Upper lobe of right lung (tissue), 1 donor: Measurements from ENCODE around the gene ACO2. TPM values are rescaled to one million over a fixed set of nuclear protein-coding genes. Genes with fewer than 3 reads are reported as not detected.
A peak's percentile ranks its signal among the peaks of the same experiment; 100 is the strongest.

Experiments used
- ATAC-seq: fragments of 200-7000 bp; cut with Tn5 transposase; one replicate; pipeline ENCODE4 v1.9.1; 2020; ENCODE audit warnings: mild to moderate bottlenecking, moderate library complexity
- DNase-seq: peaks from one replicate; pipeline ENCODE4 v3.0.0-alpha.2; 2020
- H3K27ac ChIP-seq: fragments of 200-600 bp; one replicate; pipeline ENCODE4 v1.8.0; 2022
- H3K27me3 ChIP-seq: fragments of 200-600 bp; one replicate; pipeline ENCODE4 v1.8.0; 2022; ENCODE audit warnings: mild to moderate bottlenecking
- H3K36me3 ChIP-seq: fragments of 200-600 bp; one replicate; pipeline ENCODE4 v1.8.0; 2022
- H3K4me1 ChIP-seq: fragments of 200-600 bp; one replicate; pipeline ENCODE4 v1.8.0; 2022
- H3K4me3 ChIP-seq: fragments of 200-600 bp; one replicate; pipeline ENCODE4 v1.8.0; 2022; ENCODE audit warnings: mild to moderate bottlenecking
- H3K9me3 ChIP-seq: fragments of 200-600 bp; one replicate; pipeline ENCODE4 v1.8.0; 2022
- intact Hi-C: fragments of 100-400 bp; cut with DNase I; formaldehyde crosslinking; loops from one replicate; pipeline ENCODE4 v1.11.0; 2022
- total RNA-seq: library from RNA; stranded (reverse); fragmentation: NEBNext Ultra II Directional; extraction: Animal tissue kit (Norgen Biotek cat#: 25700); gene quantifications from one replicate; pipeline ENCODE4 v1.2.1, GENCODE V29; 2021
- TF ChIP-seq, protein P1 (sequence below): fragments of 200-600 bp; IDR thresholded peaks from one replicate; pipeline ENCODE4 v1.8.0; 2022; ENCODE audit warnings: antibody characterized with exemption
- donor health status: DM: no; HTN: yes; CAD: no; lungs with severe emphysema.

The ACO2 gene
- total RNA-seq, 1 donor from 2014 or later, result 84.1 TPM

DNA sequence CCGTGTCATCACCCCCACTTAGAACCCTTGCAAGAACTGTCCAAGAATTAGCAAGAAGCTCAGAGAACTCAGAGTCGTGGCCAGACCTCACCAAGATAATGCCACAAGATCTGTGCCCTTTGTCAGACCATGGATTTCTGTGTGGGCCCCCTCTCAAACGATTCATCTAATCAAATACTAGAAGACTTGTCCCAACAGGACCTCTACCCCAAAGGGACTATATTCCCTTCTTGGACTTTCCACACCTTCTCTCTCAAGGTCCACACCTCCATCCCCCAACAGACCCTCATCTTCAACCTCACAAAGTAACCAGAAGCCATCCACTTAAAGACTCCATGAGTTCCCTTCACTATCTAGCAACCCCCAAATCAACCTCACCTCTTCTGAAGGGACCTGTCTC is 72.6 kb downstream of the ACO2 start:
- H3K4me3 ChIP-seq, result no peak overlapping the region
- ATAC-seq (no peak), DNase-seq (no peak)
- no peaks in the 10 kb centered on the region for H3K9me3 ChIP-seq
- TF ChIP-seq, protein P1, sequence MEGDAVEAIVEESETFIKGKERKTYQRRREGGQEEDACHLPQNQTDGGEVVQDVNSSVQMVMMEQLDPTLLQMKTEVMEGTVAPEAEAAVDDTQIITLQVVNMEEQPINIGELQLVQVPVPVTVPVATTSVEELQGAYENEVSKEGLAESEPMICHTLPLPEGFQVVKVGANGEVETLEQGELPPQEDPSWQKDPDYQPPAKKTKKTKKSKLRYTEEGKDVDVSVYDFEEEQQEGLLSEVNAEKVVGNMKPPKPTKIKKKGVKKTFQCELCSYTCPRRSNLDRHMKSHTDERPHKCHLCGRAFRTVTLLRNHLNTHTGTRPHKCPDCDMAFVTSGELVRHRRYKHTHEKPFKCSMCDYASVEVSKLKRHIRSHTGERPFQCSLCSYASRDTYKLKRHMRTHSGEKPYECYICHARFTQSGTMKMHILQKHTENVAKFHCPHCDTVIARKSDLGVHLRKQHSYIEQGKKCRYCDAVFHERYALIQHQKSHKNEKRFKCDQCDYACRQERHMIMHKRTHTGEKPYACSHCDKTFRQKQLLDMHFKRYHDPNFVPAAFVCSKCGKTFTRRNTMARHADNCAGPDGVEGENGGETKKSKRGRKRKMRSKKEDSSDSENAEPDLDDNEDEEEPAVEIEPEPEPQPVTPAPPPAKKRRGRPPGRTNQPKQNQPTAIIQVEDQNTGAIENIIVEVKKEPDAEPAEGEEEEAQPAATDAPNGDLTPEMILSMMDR, result no peak
- no peaks in the 10 kb centered on the region for H3K27me3 ChIP-seq
- H3K27ac ChIP-seq, result no peak overlapping the region
- H3K4me1 ChIP-seq, result peaks cover 26% of the 10 kb centered on the region
- H3K36me3 ChIP-seq, result peaks cover 12% of the 10 kb centered on the region
- intact Hi-C loops, result no loop called here

DNA sequence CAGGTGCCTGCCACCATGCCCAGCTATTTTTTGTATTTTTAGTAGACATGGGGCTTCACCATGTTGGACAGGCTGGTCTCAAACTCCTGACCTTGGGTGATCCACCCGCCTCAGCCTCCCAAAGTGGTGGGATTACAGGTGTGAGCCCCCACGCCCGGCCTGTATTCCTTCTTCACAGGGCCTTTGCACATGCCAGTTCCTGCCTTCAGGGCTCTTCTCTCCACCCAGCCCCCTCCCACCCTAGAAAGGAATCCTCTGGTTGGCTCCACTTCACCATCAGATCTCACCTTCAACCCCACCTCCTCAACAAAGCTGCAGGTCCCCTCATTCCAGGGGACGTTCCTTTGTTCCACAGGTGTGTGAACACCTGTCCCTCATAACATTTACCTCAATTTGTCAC is 73.3 kb downstream of the ACO2 start:
- ATAC-seq (no peak), DNase-seq (no peak)
- Histone ChIP-seq H3K4me3 (no peak overlapping the region), H3K27me3 (no peaks in the 10 kb centered on the region), H3K9me3 (no peaks in the 10 kb centered on the region), H3K4me1 (peaks cover 26% of the 10 kb centered on the region), H3K36me3 (peaks cover 12% of the 10 kb centered on the region), H3K27ac (no peak overlapping the region)
- intact Hi-C loops, result no loop called here
- TF ChIP-seq, protein P1, result no peak

DNA sequence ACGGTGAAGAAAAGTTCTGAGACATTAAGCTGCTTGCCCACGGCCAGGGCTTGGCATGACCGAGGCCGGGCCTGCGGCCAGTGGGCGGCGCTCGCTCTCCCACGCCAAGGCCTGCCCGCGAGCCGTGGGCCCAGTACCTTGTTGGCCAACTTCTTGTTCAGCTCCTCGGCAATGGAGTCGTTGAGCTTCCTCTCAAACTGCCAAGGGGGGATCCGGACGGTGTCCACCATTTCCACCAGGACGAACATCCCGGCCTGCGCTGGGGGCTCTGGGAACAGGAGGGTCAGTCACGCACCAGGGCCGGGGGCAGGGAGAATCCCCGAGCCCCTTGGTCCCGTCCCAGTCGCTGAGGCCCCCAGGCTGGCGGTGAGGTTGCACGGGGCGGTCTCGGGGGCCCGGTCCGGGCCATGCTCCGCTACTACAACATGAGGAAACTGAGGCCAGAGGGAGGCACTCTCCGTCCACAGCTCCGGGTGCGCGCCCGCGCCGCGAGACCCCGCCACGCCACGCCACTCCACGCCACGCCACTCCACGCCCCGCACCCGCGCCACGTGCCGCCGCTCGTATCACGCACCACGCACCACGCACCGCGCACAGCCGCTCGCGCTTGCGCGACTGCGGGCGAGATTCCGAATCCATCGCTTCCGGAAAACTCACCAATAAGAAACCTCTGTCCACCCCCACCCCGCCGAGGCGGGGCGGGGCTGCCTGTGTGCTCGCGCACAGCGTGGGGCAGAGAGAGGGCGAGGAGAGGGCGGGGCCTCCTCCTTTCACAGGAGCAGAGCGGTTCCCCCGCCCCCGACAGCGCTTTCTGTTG is 75.1 kb downstream of the ACO2 start, which contains the start of gene POLR3H:
POLR3H (minus strand) TSS at position 617 of the 817 bp plus-strand sequence; CDS start at position 248, 369 bp downstream.
- peaks cover 26% of the 10 kb centered on the region for H3K4me1 ChIP-seq
- ATAC-seq (peak; percentile 99), DNase-seq (peak; percentile 100)
- TF ChIP-seq, protein P1, result peak; percentile 66
- peaks cover 11% of the 10 kb centered on the region for H3K36me3 ChIP-seq
- H3K9me3 ChIP-seq, result no peaks in the 10 kb centered on the region
- H3K27ac ChIP-seq, result peak within 1 kb of the TSS; percentile 92
- H3K4me3 ChIP-seq, result peak within 1 kb of the TSS; percentile 73
- intact Hi-C loops, result no loop called here
- no peaks in the 10 kb centered on the region for H3K27me3 ChIP-seq

DNA sequence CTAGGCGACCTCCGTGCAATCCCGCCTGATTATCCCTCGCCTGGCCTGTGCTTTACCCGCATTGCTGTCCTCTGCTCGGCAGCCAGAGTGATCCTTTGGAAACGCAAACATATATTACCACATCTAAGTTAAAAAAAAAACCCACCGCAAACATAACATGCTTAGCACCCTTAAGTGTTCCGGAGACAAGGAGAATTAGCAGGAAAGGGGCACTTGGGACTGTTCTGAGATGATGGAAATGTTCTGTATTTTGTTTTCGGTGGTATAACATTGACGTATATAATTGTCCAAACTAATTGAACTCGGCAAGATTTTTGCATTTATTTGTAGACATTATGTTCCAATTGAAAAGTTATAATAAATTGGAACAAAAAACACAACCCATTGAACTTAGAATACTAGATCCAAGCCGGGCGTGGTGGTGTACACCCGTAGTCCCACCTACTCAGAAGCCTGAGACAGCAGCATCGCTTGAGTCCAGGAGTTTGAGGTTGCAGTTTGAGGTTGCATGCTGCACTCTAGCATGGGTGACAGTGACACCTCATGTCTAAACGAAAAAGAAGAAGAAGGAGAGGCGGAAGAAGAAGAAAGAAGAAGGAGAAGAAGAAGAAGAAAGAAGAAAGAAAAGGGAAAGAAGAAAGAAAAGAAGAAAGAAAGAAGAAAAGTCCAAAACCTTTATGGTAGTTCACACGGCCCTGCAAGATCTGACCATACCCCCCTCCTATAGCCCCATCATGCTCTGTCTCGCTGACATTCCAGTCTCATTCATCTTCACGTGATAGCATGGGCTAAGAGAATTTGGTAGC is 76.0 kb downstream of the ACO2 start:
- Histone ChIP-seq H3K4me1 (peaks cover 26% of the 10 kb centered on the region), H3K36me3 (peaks cover 5% of the 10 kb centered on the region), H3K27me3 (no peaks in the 10 kb centered on the region), H3K27ac (peak overlapping the region; percentile 66), H3K4me3 (peak overlapping the region; percentile 73), H3K9me3 (no peaks in the 10 kb centered on the region)
- DNase-seq, result no peak
- TF ChIP-seq, protein P1, result no peak
- intact Hi-C loops, result no loop called here
- no peak for ATAC-seq

DNA sequence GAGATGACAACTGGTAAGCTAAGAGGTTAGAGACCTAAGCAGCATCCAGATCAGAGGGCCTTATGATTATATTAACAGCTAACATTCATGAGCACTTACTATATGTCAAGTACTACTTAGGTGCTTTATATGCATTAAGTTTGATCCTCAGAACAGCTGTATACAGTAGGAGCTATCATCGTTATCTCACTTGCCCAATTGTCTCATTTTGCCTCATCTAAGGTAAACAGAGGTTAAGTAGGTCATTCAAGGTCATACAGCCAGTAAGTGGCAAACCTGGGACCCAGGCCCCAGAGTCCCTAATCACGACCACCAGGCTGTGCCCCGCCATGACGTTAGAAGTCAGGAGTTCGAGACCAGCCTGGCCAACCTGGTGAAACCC is 79.9 kb downstream of the ACO2 start:
- DNase-seq (no peak), ATAC-seq (no peak)
- peaks cover 8% of the 10 kb centered on the region for H3K4me1 ChIP-seq
- no peaks in the 10 kb centered on the region for H3K9me3 ChIP-seq
- no peak overlapping the region for H3K27ac ChIP-seq
- no peak overlapping the region for H3K4me3 ChIP-seq
- H3K27me3 ChIP-seq, result no peaks in the 10 kb centered on the region
- H3K36me3 ChIP-seq, result no peaks in the 10 kb centered on the region
- TF ChIP-seq, protein P1, result no peak
- intact Hi-C loops, result no loop called here
